ENCODE measurements around the gene DNAJC19. TPM values are rescaled to one million over a fixed set of nuclear protein-coding genes. Genes with fewer than 3 reads are reported as not detected.

The DNAJC19 gene
- total and polyA plus RNA-seq, 5 experiments from 2014 or later, result 61.2 to 117 (median 89.0) TPM

- POLR2A ChIA-PET, result no interaction called here
- H3K4me1 Mint-ChIP-seq, result peaks cover 0 to 5% (median 1%) of the 10 kb centered on the region in 4 donors
- no peak for DNase-seq
- peak overlapping the region in 1 of 10 donors; percentile 59 for H3K27ac Mint-ChIP-seq
- H3K4me3 Mint-ChIP-seq, result no peak overlapping the region
- H3K36me3 Mint-ChIP-seq, result peaks cover 10 to 85% (median 30%) of the 10 kb centered on the region in 3 donors
- ATAC-seq, result no peak
- H3K9me3 Mint-ChIP-seq, result no peaks in the 10 kb centered on the region
- no peaks in the 10 kb centered on the region for H3K27me3 Mint-ChIP-seq
Observed at GRCh38 chr3:180959691-180960090, 29.8 kb downstream of the DNAJC19 start.

- DNase-seq (no peak), ATAC-seq (no peak)
- H3K9me3 Mint-ChIP-seq, result no peaks in the 10 kb centered on the region
- peak overlapping the region in 1 of 10 donors; percentile 22 for H3K27ac Mint-ChIP-seq
- H3K4me3 Mint-ChIP-seq, result no peak overlapping the region
- peaks cover 6 to 15% (median 10%) of the 10 kb centered on the region in 4 donors for H3K4me1 Mint-ChIP-seq
- peaks cover 10 to 82% (median 17%) of the 10 kb centered on the region in 3 donors for H3K36me3 Mint-ChIP-seq
- no peaks in the 10 kb centered on the region for H3K27me3 Mint-ChIP-seq
- POLR2A ChIA-PET, result no interaction called here
Observed at GRCh38 chr3:180947761-180948390, 41.7 kb downstream of the DNAJC19 start.

GRCh38 chr3:180940826-180941225 is 48.7 kb downstream of the DNAJC19 start:
- peaks cover 0 to 78% (median 21%) of the 10 kb centered on the region in 3 donors for H3K36me3 Mint-ChIP-seq
- peaks cover 3 to 16% (median 10%) of the 10 kb centered on the region in 4 donors for H3K4me1 Mint-ChIP-seq

GRCh38 chr3:180934638-180935037 is 54.9 kb downstream of the DNAJC19 start:
- no peak for DNase-seq
- POLR2A ChIA-PET, result no interaction called here
- no peak overlapping the region for H3K4me3 Mint-ChIP-seq
- H3K9me3 Mint-ChIP-seq, result no peaks in the 10 kb centered on the region
- no peaks in the 10 kb centered on the region for H3K27me3 Mint-ChIP-seq
- H3K36me3 Mint-ChIP-seq, result peaks cover 0 to 53% (median 9%) of the 10 kb centered on the region in 3 donors
- H3K27ac Mint-ChIP-seq, result no peak overlapping the region
- no peak for ATAC-seq
- H3K4me1 Mint-ChIP-seq, result peaks cover 17 to 47% (median 41%) of the 10 kb centered on the region in 4 donors

More at GRCh38 chr3:180940826-180941225, 48.7 kb downstream of the DNAJC19 start:
- DNase-seq (no peak), ATAC-seq (no peak)
- no peaks in the 10 kb centered on the region for H3K27me3 Mint-ChIP-seq
- POLR2A ChIA-PET, result no interaction called here
- H3K9me3 Mint-ChIP-seq, result no peaks in the 10 kb centered on the region
- H3K27ac Mint-ChIP-seq, result no peak overlapping the region
- H3K4me3 Mint-ChIP-seq, result no peak overlapping the region

Other genes starting within 250 kb of the DNAJC19 start
- gene FXR1, start 77.1 kb downstream of the DNAJC19 start, total RNA-seq, result 100 to 1,000 TPM; 149 to 153 TPM
- 10 to 100 TPM; 53.1 to 62.5 (median 58.8) TPM for gene FXR1, start 77.1 kb downstream of the DNAJC19 start, polyA plus RNA-seq